ENCODE data around the gene VCL.

DNA sequence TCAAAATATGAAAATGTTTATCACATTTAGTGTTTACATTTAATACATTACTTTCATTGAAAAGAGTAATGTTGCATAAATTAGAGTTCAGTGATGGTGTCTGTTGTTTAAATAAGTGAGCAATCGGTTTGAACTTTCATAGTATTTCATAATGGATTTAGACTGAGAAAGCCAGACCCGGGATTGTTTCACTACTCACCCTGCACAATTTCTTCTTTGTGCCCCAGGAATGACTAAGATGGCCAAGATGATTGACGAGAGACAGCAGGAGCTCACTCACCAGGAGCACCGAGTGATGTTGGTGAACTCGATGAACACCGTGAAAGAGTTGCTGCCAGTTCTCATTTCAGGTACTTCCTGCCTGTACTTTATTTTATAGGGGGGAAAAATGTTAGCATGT, 74.6 kb downstream of the VCL start:
- no peak for TF ChIP-seq CTCF (IDR thresholded peaks at IDR 0.05)
- no peak for TF ChIP-seq POLR2A (IDR thresholded peaks at IDR 0.05)

Measured in thyroid gland (tissue), 4 donors.